ENCODE results near the gene MMRN2.

- TF ChIP-seq CTCF (IDR thresholded peaks at IDR 0.05) (no peak), POLR2A (IDR thresholded peaks at IDR 0.05) (no peak), EP300 (IDR thresholded peaks at IDR 0.05) (no peak)
Observed at GRCh38 chr10:86959737-86960002, 2.3 kb upstream of the MMRN2 start.

All from upper lobe of left lung (tissue), 4 donors.